NK-92 treated with Interleukin-12 subunit alpha and Interleukin-12 subunit beta, amount 100 ng/mL, for 24 hours (cell line): ENCODE measurements around the gene TRIM49B.
"Not testable (repeated sequence)": the region's sequence is repeated elsewhere in the genome, so short reads cannot be mapped to it uniquely, and the experiment has no call there.

ENCODE experiments used
- DNase-seq: peaks from one replicate; lab custom pipeline; 2025; lab: John Stamatoyannopoulos, UW

The TRIM49B gene

GRCh38 chr11:49028523-49028922 is at the start of gene TRIM49B:
Gene TRIM49B, plus strand, starts transcription at chr11:49028823. Its CDS starts 2,777 bp downstream, at chr11:49031600.
- DNase-seq = not testable (repeated sequence)

- DNase-seq = not testable (repeated sequence)
Observed at GRCh38 chr11:48983785-48984184, 44.8 kb upstream of the TRIM49B start, which contains the start of gene TRIM51G. Gene TRIM51G, minus strand, starts transcription at chr11:48983885. Its CDS starts 2,190 bp downstream, at chr11:48981695.

- not testable (repeated sequence) for DNase-seq
Observed at GRCh38 chr11:49048229-49048628, 19.6 kb downstream of the TRIM49B start.

- not testable (repeated sequence) for DNase-seq
Observed at GRCh38 chr11:49049821-49050220, 21.2 kb downstream of the TRIM49B start.

- DNase-seq = not testable (repeated sequence)
Observed at GRCh38 chr11:49059012-49059411, 30.4 kb downstream of the TRIM49B start, which contains the start of gene TRIM64C. Gene TRIM64C, minus strand, starts transcription at chr11:49059112. Its CDS starts 0 bp downstream, at chr11:49059112.

GRCh38 chr11:49069897-49070296 is 41.3 kb downstream of the TRIM49B start:
- not testable (repeated sequence) for DNase-seq
